Activated CD4-positive, CD25-positive, alpha-beta regulatory T cell treated with anti-CD3 and anti-CD28 coated beads, Interleukin-2, amount 50 U/mL, for 72 hours (primary cell): ENCODE results near the gene PHKB.

Source experiments
- DNase-seq: peaks from one replicate; pipeline ENCODE4 v3.0.0; 2021

Gene PHKB

GRCh38 chr16:47734987-47735594, 274.0 kb downstream of the PHKB start:
- DNase-seq, result no peak

GRCh38 chr16:47750371-47750770, 289.2 kb downstream of the PHKB start:
- no peak for DNase-seq
